ENCODE data around the gene LRIT1. TPM values are rescaled to one million over a fixed set of nuclear protein-coding genes. Genes with fewer than 3 reads are reported as not detected.

Gene LRIT1
- total and polyA plus RNA-seq, 8 donors, result not detected

DNA sequence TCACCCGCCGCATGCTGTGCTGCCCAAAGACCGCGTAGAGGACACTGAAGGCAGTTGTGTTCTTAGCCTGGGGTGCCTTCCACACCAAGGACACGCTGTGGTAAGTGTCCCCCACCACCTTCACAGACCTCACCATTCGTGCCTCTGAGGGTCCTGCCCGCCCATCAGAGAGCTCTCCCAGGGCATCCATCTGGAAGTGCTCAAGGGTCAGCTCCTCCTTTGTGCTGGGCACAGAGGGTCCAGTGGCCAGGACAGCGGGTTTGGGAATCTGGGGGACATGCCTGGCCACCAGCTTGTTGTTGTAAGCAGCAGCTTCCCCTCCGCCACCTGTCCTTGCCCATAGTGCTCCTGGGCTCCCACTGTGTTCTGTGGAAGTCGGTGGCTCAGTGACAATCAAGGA, 9.0 kb downstream of the LRIT1 start:
- intact Hi-C loops (cut with DNase I; ENCODE audit: low total_unique reads), result no loop called here
- TF ChIP-seq POLR2A (IDR thresholded peaks at IDR 0.05) (no peak), POLR2AphosphoS5 (IDR thresholded peaks at IDR 0.05) (no peak), EP300 (IDR thresholded peaks at IDR 0.05) (no peak)
- TF ChIP-seq, protein P1, sequence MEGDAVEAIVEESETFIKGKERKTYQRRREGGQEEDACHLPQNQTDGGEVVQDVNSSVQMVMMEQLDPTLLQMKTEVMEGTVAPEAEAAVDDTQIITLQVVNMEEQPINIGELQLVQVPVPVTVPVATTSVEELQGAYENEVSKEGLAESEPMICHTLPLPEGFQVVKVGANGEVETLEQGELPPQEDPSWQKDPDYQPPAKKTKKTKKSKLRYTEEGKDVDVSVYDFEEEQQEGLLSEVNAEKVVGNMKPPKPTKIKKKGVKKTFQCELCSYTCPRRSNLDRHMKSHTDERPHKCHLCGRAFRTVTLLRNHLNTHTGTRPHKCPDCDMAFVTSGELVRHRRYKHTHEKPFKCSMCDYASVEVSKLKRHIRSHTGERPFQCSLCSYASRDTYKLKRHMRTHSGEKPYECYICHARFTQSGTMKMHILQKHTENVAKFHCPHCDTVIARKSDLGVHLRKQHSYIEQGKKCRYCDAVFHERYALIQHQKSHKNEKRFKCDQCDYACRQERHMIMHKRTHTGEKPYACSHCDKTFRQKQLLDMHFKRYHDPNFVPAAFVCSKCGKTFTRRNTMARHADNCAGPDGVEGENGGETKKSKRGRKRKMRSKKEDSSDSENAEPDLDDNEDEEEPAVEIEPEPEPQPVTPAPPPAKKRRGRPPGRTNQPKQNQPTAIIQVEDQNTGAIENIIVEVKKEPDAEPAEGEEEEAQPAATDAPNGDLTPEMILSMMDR (IDR thresholded peaks at IDR 0.05), result no peak
- Histone ChIP-seq H3K36me3 (no peaks in the 10 kb centered on the region), H3K9me3 (peaks cover 0 to 3% (median 0%) of the 10 kb centered on the region in 4 donors), H3K4me1 (no peaks in the 10 kb centered on the region), H3K4me3 (no peak overlapping the region), H3K27ac (no peak overlapping the region), H3K27me3 (peaks cover 0 to 19% (median 5%) of the 10 kb centered on the region in 3 donors)
- no peak for DNase-seq
- 77 to 87% (median 85%) methylated on average over 10 of the region's 10 CpGs for WGBS, 5 donors

DNA sequence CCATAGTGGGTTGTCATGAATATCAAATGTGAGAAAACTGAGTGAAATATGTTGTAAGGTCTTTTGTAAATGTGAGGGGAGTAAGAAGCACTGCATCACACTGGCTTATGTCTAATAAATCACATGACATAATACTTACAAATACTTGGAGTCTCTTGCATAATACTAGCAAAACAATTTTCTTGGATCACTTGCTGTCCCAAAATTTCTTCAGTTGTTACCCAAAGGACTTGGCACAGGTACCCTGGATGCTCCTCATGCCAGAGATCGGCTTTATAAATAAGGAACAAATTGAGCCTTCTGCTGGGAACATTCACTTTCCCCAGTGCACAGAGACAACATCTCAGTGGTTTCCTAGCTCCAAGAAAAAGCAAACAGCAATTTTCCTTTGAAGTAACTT, 11.0 kb downstream of the LRIT1 start:
- H3K36me3 ChIP-seq, result no peaks in the 10 kb centered on the region
- no peaks in the 10 kb centered on the region for H3K9me3 ChIP-seq
- H3K27me3 ChIP-seq, result peaks cover 0 to 4% (median 0%) of the 10 kb centered on the region in 3 donors
- H3K4me3 ChIP-seq, result no peak overlapping the region
- intact Hi-C loops (cut with DNase I; ENCODE audit: low total_unique reads), result no loop called here
- no peak overlapping the region for H3K27ac ChIP-seq
- TF ChIP-seq, protein P1 (IDR thresholded peaks at IDR 0.05), result no peak
- TF ChIP-seq POLR2AphosphoS5 (IDR thresholded peaks at IDR 0.05) (no peak), EP300 (IDR thresholded peaks at IDR 0.05) (no peak), POLR2A (IDR thresholded peaks at IDR 0.05) (no peak)
- WGBS, 5 donors, result 69 to 84% (median 75%) methylated on average over 1 of the region's 1 CpG
- no peak for DNase-seq
- no peaks in the 10 kb centered on the region for H3K4me1 ChIP-seq

DNA sequence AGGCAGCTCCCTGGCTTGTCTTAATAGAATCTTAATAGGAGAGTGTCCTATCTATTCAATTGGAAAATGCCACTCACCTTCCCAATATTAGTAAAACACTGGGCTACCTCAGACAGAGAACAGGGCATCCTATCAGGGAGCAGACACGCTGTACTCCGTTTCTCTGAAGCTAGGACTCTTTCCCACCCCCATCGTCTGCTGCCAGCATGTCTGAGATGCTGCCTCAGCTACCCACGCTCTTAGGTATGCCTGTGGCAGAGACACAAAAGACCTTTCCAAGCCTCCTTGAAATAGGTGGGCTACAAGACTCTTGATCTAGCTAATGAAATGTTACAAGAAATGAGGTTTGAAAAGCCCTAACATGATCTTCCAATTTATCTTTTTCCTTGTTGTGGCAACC, 13.5 kb downstream of the LRIT1 start:
- no peak for DNase-seq
- H3K27ac ChIP-seq, result no peak overlapping the region
- H3K9me3 ChIP-seq, result no peaks in the 10 kb centered on the region
- TF ChIP-seq POLR2AphosphoS5 (IDR thresholded peaks at IDR 0.05) (no peak), EP300 (IDR thresholded peaks at IDR 0.05) (no peak), POLR2A (IDR thresholded peaks at IDR 0.05) (no peak)
- TF ChIP-seq, protein P1 (IDR thresholded peaks at IDR 0.05), result no peak
- no peaks in the 10 kb centered on the region for H3K4me1 ChIP-seq
- H3K27me3 ChIP-seq, result peaks cover 0 to 15% (median 5%) of the 10 kb centered on the region in 3 donors
- no peaks in the 10 kb centered on the region for H3K36me3 ChIP-seq
- intact Hi-C loops (cut with DNase I; ENCODE audit: low total_unique reads), result no loop called here
- whole genome bisulfite sequencing, 5 donors, result 63 to 80% (median 74%) methylated on average over 4 of the region's 4 CpGs
- no peak overlapping the region for H3K4me3 ChIP-seq

DNA sequence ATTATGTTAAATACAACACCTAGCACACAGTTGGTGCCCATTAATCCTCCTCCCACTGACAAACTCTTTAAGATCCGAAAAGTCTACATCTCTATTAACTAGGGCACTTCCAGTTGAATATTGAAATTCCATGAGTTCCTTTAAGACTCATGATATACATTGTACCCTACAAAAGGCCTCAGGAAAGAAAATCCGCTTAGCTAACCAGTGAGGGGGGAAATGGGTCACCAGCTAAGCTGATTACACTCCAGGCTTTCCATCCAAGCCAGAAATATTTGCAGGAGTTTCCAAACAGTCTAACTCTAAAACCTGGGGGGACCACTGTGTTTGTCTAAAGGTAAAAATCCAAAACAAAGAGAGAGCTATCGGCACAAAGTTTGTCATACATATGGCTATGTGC, 14.7 kb downstream of the LRIT1 start:
- peaks cover 0 to 27% (median 5%) of the 10 kb centered on the region in 3 donors for H3K27me3 ChIP-seq
- intact Hi-C loops (cut with DNase I; ENCODE audit: low total_unique reads), result no loop called here
- no peaks in the 10 kb centered on the region for H3K9me3 ChIP-seq
- DNase-seq, result no peak
- no peaks in the 10 kb centered on the region for H3K36me3 ChIP-seq
- TF ChIP-seq EP300 (IDR thresholded peaks at IDR 0.05), result no peak
- no peak for TF ChIP-seq POLR2AphosphoS5 (IDR thresholded peaks at IDR 0.05)
- TF ChIP-seq, protein P1 (IDR thresholded peaks at IDR 0.05), result no peak
- no peak for TF ChIP-seq POLR2A (IDR thresholded peaks at IDR 0.05)
- no peak overlapping the region for H3K4me3 ChIP-seq
- WGBS, 5 donors, result 72 to 80% (median 76%) methylated on average over 3 of the region's 3 CpGs
- no peaks in the 10 kb centered on the region for H3K4me1 ChIP-seq
- H3K27ac ChIP-seq, result no peak overlapping the region
